Adipose tissue (tissue), 3 donors: ENCODE results near the gene C12orf50. TPM values are rescaled to one million over a fixed set of nuclear protein-coding genes. Genes with fewer than 3 reads are reported as not detected.

ENCODE experiments used
- H3K27ac ChIP-seq: one replicate; pipeline ENCODE4 v1.5.1; 2013; ENCODE audit warnings: low read depth, low read length
- WGBS, 3 donors: extraction: QIAGEN DNeasy Blood & Tissue Kit; methylation state at CpG; one replicate each; pipeline ENCODE4 v1.1.7; 2013; 5-methylcytosine and 5-hydroxymethylcytosine counted together
- polyA plus RNA-seq, 3 donors: library from polyadenylated mRNA; stranded (reverse); fragments of 200-250 nt; gene quantifications; one replicate each; pipeline ENCODE4 v1.2.3, GENCODE V29; 2013
- donor health status: healthy with polysubstance abuse.
- donor health status: Bipolar disorder and iron deficiency.
- donor health status: healthy.

The C12orf50 gene
- polyA plus RNA-seq, 3 donors: not detected

GRCh38 chr12:87930627-87931026 lies 98.6 kb downstream of the C12orf50 start:
- 74 to 98% (median 91%) methylated on average over 1 of the region's 1 CpG for WGBS, 3 donors
- H3K27ac ChIP-seq: no peak overlapping the region

Other genes starting within 250 kb of the C12orf50 start
- gene CEP290, start 112.7 kb upstream of the C12orf50 start, polyA plus RNA-seq: 1 to 10 TPM; 2.5 to 8.5 (median 3.2) TPM
- gene TMTC3, start 112.9 kb upstream of the C12orf50 start, polyA plus RNA-seq: 1 to 10 TPM; 1.3 to 2.4 (median 2.1) TPM